ENCODE data around the gene USH1C.
A peak's percentile ranks its signal among the peaks of the same experiment; 100 is the strongest.

USH1C gene

GRCh38 chr11:17531636-17532113 lies 12.5 kb downstream of the USH1C start:
- TF ChIP-seq ZFX (IDR thresholded peaks at IDR 0.05) (no peak), CTCF (conservative IDR thresholded peaks at IDR 0.05) (no peak)
- H3K27ac ChIP-seq, result no peak overlapping the region

- TF ChIP-seq ZFX (IDR thresholded peaks at IDR 0.05), result no peak
- H3K27ac ChIP-seq, result no peak overlapping the region
These were observed 13.1 kb downstream of the USH1C start for GRCh38 chr11:17531071-17531600.

GRCh38 chr11:17529844-17530185 lies 14.4 kb downstream of the USH1C start:
- no peak for TF ChIP-seq ZFX (IDR thresholded peaks at IDR 0.05)
- no peak for TF ChIP-seq CTCF (conservative IDR thresholded peaks at IDR 0.05)

GRCh38 chr11:17528906-17529843 lies 15.0 kb downstream of the USH1C start:
- H3K27ac ChIP-seq, result no peak overlapping the region
- no peak for TF ChIP-seq ZFX (IDR thresholded peaks at IDR 0.05)
- no peak for TF ChIP-seq CTCF (conservative IDR thresholded peaks at IDR 0.05)

More at GRCh38 chr11:17529844-17530185, 14.4 kb downstream of the USH1C start:
- H3K27ac ChIP-seq, result no peak overlapping the region

GRCh38 chr11:17528181-17528691 lies 16.0 kb downstream of the USH1C start:
- TF ChIP-seq CTCF (conservative IDR thresholded peaks at IDR 0.05) (peak; percentile 98), ZFX (IDR thresholded peaks at IDR 0.05) (no peak)
- no peak overlapping the region for H3K27ac ChIP-seq

- H3K27ac ChIP-seq, result no peak overlapping the region
- TF ChIP-seq ZFX (IDR thresholded peaks at IDR 0.05), result no peak
- no peak for TF ChIP-seq CTCF (conservative IDR thresholded peaks at IDR 0.05)
These were observed 16.6 kb downstream of the USH1C start for GRCh38 chr11:17527628-17527995.

GRCh38 chr11:17526931-17527627 lies 17.1 kb downstream of the USH1C start:
- TF ChIP-seq ZFX (IDR thresholded peaks at IDR 0.05), result no peak
- no peak overlapping the region for H3K27ac ChIP-seq

- TF ChIP-seq ZFX (IDR thresholded peaks at IDR 0.05) (no peak), CTCF (conservative IDR thresholded peaks at IDR 0.05) (no peak)
- no peak overlapping the region for H3K27ac ChIP-seq
These were observed 17.9 kb downstream of the USH1C start for GRCh38 chr11:17526326-17526725.

Measured in C4-2B (cell line).